Measurements from ENCODE around the gene RER1.
A peak's percentile ranks its signal among the peaks of the same experiment; 100 is the strongest.

Gene RER1

DNA sequence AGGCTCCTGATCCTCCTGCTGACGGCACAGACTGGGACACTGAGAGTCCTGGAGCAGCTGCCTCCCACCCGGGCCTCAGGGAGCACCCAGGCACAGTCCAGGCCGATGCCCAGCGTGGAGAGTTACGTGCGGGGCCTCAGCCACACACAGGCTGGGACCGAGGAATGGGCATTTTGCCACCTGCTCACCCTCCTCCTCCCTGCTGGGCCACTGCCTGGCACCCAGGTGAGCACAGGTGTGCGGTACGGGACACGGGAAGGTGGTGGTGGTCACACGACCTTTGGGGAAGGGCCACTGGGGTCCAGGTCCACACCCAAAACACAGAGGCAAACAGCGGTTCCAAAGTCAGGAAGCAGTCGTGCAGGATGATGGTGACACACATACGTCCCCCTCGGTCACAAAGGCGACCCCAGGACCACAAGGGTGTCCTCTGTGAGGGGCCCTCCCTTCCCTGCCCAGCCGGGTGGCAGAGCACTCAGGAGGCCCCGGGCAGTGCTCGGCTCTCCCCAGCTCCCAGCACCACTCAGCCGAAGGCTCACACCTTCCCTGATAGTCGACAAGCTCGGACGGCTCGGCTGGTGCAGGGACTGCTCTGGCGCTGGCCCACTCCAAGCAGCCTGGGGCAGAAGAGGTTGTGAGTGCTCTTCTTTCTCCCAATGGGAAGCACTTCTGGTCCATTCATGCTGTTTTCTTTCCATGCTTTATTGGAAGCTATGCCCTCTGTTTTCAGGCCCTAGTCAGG, 14.5 kb upstream of the RER1 start:
- no peak for DNase-seq

GRCh38 chr1:2377751-2378440, 13.7 kb upstream of the RER1 start:
- DNase-seq: no peak

GRCh38 chr1:2378441-2378851, 13.2 kb upstream of the RER1 start:
- DNase-seq: no peak

DNA sequence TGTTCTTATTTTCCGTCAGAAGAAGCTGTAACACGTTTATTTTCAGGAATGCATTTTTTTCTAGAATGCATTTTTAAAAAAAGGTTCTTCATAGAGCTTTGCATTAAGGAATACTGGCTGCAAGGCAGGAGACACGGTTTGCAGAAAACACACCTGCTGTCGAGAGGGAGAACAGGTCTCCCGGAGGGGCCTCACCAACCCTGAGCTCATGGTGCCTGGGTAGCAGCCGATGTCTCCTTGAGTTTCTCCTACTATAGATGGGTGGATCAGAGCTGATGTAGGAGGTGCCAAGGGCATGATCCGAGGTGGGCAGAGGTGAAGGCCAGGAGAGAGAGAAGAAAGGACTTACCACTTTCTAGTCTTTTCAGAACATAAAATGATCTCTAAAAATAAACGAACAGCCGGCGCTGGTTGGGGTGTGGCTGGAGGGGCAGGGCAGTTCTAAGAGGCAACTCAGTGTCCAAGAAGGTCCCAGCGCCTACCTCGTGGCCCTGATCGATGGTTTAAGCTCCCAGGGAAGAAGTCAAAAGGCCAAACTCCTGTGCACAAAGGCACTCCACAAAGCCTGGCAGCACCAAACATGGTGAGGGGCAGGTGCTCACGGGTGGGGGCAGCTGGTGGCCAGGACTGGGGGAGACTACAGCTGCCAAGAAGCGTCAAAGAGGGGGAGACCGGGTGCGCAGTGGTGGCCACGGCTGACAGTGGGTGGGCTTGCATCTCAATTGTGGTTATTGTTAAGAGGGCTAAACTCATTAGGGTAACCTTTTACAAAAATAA, 12.5 kb upstream of the RER1 start:
- DNase-seq: no peak

DNA sequence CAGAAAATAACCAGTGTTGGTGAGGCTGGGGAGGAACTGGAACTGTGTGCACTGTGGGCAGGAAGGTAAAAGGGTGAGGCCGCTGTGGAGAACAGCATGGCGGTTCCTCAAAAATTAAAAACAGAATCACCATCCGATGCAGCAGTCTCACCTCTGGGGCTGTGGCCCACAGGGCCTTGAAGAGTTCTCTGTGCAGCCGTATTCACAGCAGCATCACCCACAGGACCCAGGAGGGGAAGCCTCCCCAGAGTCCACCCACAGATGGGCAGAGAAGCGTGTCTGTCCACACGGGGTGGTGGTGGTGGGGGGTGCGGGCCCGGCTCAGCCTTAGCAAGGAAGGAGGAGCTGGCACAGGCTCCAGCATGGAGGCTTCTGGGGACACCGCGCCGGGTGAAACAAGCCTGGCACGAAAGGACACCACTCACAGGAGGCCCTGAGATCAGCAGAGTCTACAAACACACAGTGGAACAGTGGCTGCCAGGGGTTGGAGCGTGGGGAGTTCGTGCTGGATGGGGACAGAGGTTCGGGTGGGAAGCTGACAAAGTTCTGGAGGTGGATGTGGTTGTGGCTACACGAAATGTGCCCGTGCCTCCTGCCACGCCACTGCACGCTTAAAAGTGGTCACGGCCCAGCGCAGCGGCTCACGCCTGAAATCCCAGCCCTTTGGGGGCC, 11.8 kb upstream of the RER1 start:
- no peak for DNase-seq

DNA sequence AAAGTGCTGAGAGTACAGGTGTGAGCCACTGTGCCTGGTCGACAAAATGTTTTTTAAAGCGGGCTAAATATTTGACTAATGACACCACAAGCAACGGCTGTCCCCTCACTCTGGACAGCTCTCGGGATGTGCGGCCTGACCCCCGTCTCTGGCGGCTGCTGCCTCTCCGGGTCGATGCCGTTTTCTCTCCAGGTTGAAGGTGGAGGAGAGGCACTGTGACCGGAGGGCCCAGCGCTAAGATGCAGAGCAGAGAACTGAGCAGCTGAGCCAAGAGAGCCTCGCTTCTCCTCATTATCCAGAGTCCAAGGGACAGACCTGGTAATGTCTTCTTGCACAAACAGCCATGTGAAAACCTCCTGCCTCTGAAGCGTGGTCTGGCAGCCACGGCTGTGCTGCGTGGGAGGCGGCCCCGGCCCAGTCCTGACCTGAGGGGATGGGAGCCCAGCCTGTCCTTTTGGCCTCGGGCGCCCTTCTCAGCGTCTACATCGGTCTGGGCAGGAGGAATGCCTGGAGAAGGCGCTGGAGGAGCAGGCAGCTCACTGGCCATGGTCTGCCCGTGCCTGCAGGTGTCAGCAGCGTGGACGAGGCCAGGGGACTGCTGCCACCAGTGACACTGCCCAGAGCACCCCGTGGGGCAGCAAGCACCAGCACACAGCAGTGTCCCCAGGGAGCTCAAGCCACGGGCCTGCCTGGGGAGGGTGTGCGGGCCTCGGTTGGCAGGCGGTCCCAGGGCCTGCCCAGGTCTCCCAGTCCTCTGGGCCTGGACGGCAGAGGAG, 10.6 kb upstream of the RER1 start:
- DNase-seq: no peak

DNA sequence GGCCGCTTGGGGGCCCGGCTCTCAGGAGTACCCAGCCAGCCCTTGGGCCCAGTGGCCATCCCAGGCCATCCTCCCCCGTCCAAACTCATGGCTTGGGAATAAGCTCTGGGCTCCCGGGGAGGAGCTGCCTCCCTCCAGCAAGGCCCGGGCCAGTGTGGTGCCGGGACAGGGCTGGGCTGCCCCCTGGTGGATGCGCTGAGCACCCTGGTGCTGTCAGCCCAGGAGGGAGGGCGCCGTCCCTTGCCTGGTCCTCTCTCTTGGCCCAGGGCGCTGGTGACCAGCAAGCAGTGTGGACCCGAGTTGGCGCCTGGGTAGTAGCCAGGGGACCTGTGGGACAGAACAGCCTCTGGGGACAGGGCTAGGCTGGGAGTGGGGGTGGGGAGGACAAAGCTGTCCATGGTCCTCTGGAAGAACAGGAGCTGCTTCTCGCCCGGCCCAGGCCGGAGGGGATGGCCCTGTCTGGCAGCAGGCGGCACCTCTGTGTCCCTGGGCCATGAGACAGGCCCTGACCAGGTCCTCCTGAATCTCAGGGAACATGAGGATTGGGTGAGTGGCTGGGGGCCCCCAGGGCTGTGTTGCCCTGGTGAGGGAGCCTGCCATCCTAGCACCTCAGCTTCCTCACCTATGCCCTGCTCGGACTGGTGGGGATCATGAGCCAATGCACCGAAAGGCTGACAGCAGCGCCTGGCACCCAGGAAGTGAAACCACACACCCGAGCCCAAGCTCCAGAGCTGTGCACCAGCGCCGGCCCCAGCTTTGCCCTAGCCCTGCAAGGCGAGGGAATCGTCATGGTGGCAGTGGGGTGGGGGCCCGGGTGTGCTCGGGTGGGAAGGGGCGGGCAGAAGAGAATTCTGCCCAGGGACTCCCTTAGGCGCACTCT, 9.7 kb upstream of the RER1 start:
- peak; percentile 88 for DNase-seq

DNA sequence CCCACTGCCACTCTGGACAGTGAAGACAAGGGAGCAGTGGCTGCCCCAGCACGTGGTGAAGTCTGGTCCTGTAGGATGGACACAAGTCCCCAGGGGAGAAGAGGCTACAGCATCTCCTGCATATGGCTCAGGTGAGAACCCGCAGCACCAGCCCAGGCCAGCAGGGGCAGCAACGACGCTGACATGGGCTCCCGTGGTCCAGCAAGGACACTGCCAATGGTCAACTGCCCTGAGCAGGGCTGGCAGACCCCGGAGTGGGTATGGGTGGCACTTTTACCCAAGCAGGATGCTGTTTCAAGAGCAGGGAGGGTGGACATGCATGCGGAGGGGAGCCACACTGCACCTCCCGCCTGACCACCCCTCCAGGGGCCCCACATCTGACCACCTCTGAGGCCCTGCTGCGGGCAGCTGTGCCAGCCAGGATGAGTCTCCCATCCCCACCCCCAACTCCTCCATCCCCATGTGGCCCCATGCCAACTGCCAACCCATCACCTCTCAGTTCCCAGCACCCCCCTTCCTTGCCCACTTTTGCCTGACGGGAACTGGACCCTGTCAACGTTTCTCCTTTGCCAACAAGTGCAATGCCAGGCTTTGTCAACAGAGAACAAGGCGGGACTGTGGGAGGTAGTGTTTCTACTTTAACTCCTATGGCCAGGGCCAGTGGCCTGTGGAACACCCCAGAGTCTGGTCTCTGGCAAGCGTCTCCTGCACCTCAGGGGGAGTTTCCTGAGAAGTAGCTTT, 8.8 kb upstream of the RER1 start:
- DNase-seq: peak; percentile 65

- no peak for DNase-seq
Observed at GRCh38 chr1:2383576-2383975, 8.1 kb upstream of the RER1 start.

- no peak for DNase-seq
Observed at GRCh38 chr1:2384130-2384860, 7.3 kb upstream of the RER1 start.

GRCh38 chr1:2384941-2385481, 6.6 kb upstream of the RER1 start:
- no peak for DNase-seq

GRCh38 chr1:2385606-2386280, 5.9 kb upstream of the RER1 start:
- DNase-seq: no peak

DNA sequence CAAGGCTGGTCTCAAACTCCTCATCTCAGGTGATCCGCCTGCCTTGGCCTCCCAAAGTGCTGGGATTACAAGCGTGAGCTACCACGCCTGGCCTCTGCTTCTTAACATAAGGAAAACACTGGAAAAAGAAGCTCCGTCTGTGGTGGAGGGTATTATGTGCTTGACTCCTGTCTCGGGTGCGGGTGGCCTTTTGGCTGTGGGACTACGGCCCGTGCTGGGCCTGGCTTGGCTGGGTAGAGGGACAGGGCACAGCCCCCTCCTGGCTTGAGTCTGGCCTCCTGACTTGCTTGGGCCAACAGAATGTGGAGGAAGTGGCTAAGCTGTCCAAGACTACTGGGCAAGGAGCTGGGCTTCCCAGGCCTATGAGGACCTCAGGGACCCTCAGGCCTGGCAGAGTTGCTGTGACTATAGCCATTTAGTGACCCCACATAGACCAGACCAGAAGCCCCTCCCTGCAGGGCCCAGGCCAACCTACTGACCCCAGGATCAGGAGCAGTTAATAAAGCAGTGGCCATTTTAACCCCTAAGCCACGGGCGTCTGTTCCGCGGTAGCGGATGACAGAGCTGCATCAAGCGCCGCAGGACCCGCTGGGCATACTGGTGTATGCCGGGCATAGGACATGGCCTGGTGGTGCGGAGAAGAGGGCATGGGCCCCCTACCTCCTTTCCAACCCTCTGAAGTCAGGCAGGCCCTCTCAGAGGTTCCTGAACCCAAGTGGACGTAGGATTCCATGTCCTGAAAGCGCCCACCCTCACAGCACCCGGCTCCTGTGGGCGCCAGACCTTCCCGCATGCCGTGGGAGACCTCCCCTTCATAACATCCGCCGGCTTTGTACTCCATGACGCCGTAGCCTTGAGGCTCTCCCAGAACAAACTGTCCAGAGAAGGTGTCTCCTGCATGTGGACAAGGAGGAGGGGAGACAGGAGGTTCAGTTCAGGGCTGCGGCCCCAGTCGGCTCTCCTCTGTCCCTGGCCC, 4.7 kb upstream of the RER1 start:
- no peak for DNase-seq

GRCh38 chr1:2388004-2388913, 3.4 kb upstream of the RER1 start:
- no peak for DNase-seq

DNA sequence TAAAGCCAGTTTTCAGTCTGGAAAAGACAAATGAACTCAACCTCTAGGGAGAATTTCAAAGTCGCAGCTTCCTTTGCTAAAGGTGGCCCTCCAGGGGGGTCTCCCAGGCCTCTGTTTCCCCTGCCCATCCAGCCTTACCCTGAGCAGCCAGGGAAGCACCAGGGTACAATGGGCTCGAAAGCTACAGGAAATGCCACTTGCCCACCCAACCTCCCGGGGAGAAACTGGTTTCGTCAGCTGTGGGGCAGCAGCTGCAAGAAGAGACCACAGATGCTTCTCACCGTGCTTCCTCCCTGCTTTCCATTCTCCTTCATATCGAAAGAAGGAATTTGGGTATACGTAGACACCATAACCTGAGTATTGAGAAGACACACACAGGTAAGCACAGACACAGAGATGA, 2.0 kb upstream of the RER1 start:
- DNase-seq: no peak

DNA sequence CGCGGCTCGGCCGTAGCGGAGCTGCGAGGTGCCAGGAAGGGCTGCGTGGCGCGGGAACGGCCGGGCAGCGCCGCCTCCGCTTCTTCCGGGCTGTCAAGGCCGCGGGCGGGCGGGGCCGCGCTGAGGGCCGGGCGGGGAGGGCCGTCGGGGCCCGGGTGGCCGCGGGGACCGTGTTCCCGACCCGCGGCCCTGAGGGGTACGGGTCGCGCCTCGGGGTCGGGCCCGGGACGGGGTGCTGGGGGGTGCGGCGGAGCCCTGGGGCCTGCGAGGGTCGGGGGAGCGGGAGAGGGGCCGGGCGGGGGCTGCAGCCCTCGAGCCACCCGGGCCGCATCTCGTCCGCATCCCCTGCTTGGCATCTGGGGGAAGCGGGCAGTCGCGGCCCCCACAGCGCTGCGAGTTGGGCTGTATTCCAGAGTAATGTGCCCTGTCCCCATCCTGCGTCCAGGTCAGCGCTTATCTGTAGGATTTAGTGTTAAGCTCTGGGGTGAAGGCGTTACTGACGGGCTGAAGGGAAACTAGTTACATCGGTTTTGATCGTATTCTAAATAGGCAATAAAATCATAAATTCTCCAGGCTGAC, 379 bp downstream of the RER1 start:
- DNase-seq: no peak
